Activated CD4-positive, CD25-positive, alpha-beta regulatory T cell treated with anti-CD3 and anti-CD28 coated beads, Interleukin-2, amount 50 U/mL, for 24 hours (primary cell): Measurements from ENCODE around the gene LAIR1.
"Not testable (repeated sequence)": the region's sequence is repeated elsewhere in the genome, so short reads cannot be mapped to it uniquely, and the experiment has no call there.

Experiments
- ATAC-seq, 2 donors: fragments of 150-1000 bp; cut with Tn5 transposase; one replicate each; pipeline ENCODE4 v1.10.0; 2021; ENCODE audit warnings: mild to moderate bottlenecking in 1 of 2, moderate library complexity in 1 of 2

LAIR1 gene

DNA sequence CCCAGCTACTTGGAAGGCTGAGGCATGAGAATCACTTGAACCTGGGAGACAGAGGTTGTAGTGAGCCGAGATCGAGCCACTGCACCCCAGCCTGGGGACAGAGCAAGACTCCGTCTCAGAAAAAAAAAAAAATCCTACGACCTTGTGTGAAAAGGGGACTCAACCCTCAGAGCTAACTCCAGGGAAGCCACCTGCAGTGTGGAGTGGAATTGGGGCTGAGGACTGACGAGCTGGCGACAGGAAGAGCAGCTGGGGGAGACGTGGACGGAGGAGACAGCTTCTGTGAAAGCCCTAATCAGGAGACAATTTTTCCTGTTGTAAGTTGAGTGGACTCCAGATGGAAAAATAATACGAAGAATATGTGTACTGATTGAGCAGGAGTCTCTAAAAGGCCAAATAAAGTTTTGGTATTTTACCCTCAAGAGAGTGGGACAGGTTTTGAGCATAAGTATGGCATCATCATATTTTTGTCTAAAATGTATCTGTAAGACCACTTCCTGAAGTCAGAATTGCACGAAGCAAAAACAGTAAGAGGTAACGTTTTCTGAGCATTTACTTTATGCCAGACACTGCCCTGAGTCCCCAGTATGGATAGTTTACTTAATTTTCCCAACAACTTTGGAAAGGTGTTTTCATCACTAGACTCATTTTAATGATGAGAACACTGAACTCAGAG is 12.0 kb upstream of the LAIR1 start:
- ATAC-seq = no peak

- peak in 1 of 2 donors; percentile 10 for ATAC-seq
Observed at GRCh38 chr19:54375181-54375938, 10.6 kb upstream of the LAIR1 start.

- no peak for ATAC-seq
Observed at GRCh38 chr19:54373781-54374631, 9.3 kb upstream of the LAIR1 start.

DNA sequence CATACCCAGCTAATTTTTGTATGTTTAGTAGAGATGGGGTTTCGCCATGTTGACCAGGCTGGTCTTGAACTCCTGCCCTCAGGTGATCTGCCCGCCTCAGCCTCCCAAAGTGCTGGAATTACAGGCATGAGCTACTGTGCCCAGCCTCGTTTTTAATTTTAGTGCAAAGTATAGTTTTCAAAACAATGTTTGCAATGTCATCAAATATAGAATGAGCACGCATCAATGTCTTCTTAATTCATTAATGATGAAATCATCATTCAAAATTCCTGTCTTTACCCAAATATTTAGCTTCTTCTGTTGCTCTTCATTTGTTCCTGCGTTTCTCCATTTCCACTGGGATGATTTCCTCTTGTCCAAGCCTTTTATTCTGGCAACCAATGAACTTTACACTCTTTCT is 6.7 kb upstream of the LAIR1 start:
- ATAC-seq = not testable (repeated sequence)

- peak; percentile 74 to 81 for ATAC-seq
Observed at GRCh38 chr19:54370434-54370796, 5.7 kb upstream of the LAIR1 start.

DNA sequence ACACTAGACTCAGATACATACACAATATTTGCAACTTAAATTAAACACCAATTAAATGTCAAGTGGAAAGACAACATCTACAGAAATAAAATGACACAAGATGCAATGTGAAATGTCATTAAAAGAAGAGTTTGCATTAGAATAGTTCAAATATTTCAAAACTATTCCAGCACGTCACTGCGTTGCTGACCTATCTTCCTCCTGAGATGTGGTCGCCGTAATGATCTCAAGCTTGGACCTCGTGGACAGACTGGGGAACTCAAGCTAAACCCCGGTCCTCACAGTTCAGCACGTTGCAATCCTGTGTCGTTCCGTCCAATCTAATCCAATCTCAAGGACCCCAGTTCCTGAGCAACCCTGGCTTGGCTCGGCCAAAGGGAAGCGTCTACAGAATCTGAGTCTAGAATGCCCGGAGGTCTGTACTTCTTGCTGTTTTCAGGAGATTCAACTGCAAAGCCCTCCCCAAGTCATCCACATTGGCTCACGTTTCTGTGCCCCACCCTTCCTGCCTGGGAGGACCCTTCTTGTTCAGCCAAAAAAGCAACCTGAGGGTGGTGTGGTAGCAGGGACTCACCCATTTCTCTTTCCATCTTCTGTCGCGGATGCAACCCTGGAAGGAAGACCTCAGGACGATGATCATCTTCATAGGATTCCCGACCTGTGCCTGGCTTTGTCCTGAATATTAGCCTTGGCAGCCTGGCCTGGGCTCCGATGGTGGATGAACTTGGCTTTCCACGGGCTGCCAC is 5.1 kb upstream of the LAIR1 start:
- peak; percentile 6 to 25 for ATAC-seq

DNA sequence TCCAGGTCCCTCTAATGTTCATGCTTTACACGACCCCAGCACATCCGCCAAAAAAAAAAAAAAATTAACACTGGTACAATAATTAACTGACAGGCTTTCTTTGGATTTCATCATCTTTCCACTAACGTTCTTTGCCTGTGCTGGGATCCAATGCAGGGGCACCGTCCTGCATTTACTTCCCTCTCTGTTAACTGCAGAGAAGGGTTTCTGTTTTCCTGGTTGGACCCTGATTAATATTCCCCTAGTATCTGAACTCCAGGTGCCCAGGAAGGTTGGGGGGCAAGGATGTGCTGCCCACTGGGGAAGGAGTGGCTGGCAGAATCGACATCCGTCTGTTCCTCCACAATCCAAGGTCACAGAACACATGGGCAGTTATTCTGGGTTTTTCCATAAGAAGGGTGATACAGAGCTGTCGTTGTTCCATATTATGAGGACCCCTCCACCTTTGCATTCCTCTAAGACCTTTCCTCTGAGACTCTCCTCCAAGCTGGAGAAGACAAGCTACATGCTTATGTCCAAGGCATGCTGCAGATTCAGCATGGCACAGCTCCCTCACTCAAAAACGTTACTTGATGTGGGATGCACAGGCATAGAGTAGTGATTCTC is 4.5 kb upstream of the LAIR1 start:
- ATAC-seq = no peak

DNA sequence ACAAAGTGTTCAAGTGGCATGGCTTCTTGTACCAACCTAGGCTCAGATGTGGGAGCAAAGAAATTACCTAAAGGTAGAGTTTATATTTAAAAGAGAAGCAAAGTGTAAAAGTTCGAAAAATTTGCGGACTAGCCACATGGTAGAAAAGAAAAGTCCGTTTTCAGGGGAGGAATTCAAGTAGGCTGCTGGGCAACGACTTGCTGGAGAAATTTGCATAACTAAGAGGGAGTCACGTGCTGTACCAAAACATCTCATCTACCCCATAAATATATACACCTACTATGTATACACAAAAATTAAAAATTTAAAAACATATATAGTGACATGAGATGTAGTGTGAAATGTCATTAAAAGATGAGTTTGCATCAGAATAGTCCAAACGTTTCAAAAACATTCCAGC is 2.1 kb upstream of the LAIR1 start:
- no peak for ATAC-seq

DNA sequence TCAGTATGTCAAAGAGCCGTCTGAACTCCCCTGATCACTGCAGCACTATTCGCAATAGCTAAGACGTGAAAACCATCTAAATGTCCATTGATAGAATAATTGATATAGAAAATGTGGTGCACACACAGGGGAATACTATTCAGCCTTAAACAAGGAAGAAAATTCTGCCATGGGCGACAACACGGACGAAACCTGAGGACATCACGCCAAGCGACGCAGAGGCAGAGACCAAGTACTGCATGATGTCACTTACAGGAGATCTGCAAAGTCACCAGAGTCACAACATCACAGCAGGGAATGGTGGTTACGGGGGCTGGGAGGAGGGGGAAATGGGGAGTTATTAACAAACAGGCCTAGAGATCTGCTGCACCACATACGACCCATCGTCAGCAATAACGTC is 1.1 kb upstream of the LAIR1 start:
- not testable (repeated sequence) for ATAC-seq

DNA sequence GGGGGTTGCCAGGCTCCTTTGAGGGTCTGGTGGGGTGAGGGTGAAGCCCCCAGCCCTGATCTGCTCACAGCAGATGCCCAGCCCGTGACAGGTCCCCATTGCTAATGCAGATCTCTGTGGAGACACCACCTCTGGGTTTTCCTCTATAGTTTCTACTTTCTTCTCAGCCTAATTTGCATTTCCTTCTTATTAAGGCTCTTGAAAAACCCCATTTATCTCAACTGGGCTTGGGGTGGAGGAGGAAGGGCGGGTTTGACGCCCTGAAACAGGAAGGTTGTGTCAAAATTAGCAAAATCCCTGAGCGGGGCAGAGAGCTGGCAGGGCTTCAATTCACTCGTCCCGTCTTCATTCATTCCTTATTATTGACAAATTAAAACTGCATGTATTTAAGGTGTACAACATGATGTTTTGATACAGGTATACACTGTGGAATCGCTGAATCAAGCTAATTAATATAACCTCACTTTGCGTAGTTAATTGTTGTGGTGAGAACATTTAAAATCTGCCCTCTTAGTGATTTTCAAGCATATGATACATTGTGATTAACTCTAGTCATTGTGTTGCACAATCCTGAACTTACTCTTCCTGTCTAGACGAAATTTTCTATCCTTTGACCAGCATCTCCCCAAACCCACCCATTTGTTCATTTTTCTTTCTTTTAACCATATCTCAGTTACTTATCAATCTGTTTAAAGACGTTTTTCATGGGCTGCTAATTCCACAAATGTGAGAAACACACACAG is 2.9 kb downstream of the LAIR1 start:
- ATAC-seq = peak; percentile 73 to 74

DNA sequence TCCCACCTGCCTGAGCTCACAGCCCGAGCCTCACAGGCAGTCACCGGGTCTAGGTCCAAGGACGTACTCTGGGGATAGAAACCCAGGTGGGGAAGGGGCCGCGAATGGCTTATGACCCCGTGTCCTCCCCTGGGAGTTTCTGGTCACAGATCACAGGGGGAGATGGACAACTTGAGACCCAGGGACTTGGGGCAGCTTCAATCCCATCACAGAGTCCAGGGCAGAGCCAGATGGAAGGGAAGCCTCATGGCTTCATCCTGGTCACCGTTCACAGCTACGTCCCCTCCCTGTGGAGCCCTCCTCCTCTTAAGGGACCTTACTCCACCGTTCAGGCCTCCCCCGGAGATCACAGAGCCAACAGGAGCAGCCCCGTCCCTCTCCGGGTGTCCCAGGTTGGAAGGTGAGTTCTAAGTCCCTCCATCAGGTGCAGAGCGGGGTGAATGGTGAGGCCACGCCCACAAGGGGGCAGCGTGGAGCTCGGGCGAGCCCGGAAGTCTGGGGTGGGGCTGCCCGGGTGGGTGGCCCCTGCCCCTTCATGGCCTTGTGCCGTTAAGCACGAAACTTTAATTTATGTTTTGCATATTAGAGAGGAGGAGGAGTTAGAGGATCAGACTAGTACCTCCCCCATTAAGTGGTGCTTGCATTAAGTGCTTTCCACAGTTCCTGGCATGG is 5.4 kb downstream of the LAIR1 start:
- ATAC-seq = peak; percentile 65 to 70

GRCh38 chr19:54357381-54357780 is 7.3 kb downstream of the LAIR1 start:
- ATAC-seq = no peak

DNA sequence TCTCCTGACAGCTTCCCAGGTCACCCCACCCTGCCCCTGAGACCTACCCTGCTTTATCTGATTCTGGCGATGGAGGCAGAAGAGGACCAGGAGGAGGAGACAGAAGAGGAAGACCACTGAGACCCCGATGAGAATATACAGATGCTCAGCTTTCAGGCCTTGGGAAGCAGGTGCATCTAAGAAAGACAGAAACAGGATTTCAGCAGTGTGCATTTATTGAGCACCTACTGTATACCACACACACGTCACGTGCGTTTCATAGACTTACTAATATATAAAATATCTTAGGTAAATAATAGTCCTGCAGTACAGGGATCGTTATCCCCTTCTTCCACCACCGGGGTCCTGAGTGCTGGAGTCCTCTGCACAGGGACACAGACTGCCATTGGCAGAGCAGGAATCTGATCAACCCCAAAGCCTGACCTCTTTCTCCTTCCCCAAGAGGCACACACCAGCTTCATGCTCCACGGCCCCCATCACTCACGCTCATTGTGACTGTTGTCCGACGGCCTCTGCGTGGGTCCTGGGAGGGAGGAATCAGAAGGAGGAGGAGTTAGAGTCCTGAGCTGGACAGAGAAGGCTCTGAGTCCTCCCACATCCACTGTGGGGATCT is 8.2 kb downstream of the LAIR1 start:
- ATAC-seq = no peak

GRCh38 chr19:54355675-54356074 is 9.1 kb downstream of the LAIR1 start:
- no peak for ATAC-seq

- ATAC-seq = no peak
Observed at GRCh38 chr19:54354761-54355160, 10.0 kb downstream of the LAIR1 start.

GRCh38 chr19:54352546-54352945 is 12.2 kb downstream of the LAIR1 start:
- ATAC-seq = no peak

- no peak for ATAC-seq
Observed at GRCh38 chr19:54352041-54352440, 12.7 kb downstream of the LAIR1 start.

DNA sequence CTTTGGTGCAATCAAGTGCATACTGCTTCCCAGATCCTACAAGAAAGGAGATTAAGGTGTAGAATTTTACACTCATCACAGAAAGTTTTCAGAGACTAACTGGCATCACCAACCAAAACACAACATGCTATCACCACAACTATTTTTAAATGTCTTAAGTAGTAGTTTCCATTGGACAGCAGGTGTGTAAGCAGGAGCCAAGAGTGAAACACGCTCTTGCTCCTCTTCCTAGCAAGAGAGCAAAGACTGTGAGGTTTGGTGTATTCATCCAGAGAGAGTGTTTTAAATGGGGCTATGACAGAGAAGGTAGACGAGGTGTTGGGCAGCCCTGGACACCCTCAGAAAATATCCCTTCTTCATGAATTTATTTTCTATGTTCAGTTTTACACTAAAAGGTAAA is 13.3 kb downstream of the LAIR1 start:
- ATAC-seq = no peak

GRCh38 chr19:54345938-54346386 is 18.8 kb downstream of the LAIR1 start:
- peak; percentile 35 to 45 for ATAC-seq

- no peak for ATAC-seq
Observed at GRCh38 chr19:54343868-54344267, 20.9 kb downstream of the LAIR1 start.
